ENCODE results near the gene FBN2. TPM values are rescaled to one million over a fixed set of nuclear protein-coding genes. Genes with fewer than 3 reads are reported as not detected.

FBN2 gene
- total RNA-seq, 1 experiment from 2014 or later, result 0.31 TPM

- DNase-seq, result no peak
- TF ChIP-seq, protein P1, sequence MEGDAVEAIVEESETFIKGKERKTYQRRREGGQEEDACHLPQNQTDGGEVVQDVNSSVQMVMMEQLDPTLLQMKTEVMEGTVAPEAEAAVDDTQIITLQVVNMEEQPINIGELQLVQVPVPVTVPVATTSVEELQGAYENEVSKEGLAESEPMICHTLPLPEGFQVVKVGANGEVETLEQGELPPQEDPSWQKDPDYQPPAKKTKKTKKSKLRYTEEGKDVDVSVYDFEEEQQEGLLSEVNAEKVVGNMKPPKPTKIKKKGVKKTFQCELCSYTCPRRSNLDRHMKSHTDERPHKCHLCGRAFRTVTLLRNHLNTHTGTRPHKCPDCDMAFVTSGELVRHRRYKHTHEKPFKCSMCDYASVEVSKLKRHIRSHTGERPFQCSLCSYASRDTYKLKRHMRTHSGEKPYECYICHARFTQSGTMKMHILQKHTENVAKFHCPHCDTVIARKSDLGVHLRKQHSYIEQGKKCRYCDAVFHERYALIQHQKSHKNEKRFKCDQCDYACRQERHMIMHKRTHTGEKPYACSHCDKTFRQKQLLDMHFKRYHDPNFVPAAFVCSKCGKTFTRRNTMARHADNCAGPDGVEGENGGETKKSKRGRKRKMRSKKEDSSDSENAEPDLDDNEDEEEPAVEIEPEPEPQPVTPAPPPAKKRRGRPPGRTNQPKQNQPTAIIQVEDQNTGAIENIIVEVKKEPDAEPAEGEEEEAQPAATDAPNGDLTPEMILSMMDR (IDR thresholded peaks at IDR 0.05; ENCODE audit: unreplicated experiment), result no peak
- no peak overlapping the region for H3K4me3 Mint-ChIP-seq (ENCODE audit: low read depth, unreplicated experiment)
- no peaks in the 10 kb centered on the region for H3K36me3 Mint-ChIP-seq (ENCODE audit: insufficient read depth, unreplicated experiment)
- no TSS peak for BruUV-seq (replicated peaks)
- H3K27me3 Mint-ChIP-seq (ENCODE audit: unreplicated experiment), result no peaks in the 10 kb centered on the region
- no peak overlapping the region for H3K27ac Mint-ChIP-seq (ENCODE audit: unreplicated experiment)
- CTCF ChIA-PET, result no interaction called here
- intact Hi-C loops (cut with micrococcal nuclease; ENCODE audit: unreplicated experiment), result loop anchor here (10.0 kb wide), 1 partner anchor 1548 kb away; no protein-coding TSS in a partner anchor
- peaks cover 9% of the 10 kb centered on the region for H3K4me1 Mint-ChIP-seq (ENCODE audit: low read depth, unreplicated experiment)
- H3K9me3 Mint-ChIP-seq (ENCODE audit: low read depth, unreplicated experiment), result no peaks in the 10 kb centered on the region
Observed at GRCh38 chr5:128216860-128217531, 321.0 kb downstream of the FBN2 start.

DNA sequence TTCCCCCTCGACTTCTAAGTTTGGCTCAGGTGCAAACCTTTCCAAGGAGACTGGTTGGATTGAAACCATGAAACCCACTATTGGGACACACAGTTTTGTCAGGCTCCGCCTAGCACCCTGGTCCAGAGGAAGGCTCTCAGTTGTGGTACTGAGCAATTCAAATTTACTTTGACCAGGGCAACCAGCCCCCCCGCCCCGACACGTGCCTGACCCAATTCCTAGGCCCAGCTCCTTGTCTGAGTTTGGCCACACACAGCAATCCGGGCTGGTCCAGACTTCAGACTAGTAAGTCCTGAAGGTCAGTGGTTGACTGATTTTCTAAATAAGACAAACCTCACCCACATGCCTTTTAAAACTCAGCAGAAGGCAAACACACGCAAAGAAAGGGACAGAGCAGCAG, 321.8 kb downstream of the FBN2 start:
- Mint-ChIP-seq H3K27ac (ENCODE audit: unreplicated experiment) (no peak overlapping the region), H3K4me3 (ENCODE audit: low read depth, unreplicated experiment) (no peak overlapping the region), H3K36me3 (ENCODE audit: insufficient read depth, unreplicated experiment) (no peaks in the 10 kb centered on the region), H3K4me1 (ENCODE audit: low read depth, unreplicated experiment) (peaks cover 9% of the 10 kb centered on the region), H3K9me3 (ENCODE audit: low read depth, unreplicated experiment) (no peaks in the 10 kb centered on the region), H3K27me3 (ENCODE audit: unreplicated experiment) (no peaks in the 10 kb centered on the region)
- TF ChIP-seq, protein P1 (IDR thresholded peaks at IDR 0.05; ENCODE audit: unreplicated experiment), result no peak
- BruUV-seq (replicated peaks), result no TSS peak
- DNase-seq, result no peak
- CTCF ChIA-PET, result no interaction called here
- intact Hi-C loops (cut with micrococcal nuclease; ENCODE audit: unreplicated experiment), result loop anchor here (10.0 kb wide), 1 partner anchor 1549 kb away; no protein-coding TSS in a partner anchor

GRCh38 chr5:128213833-128214232, 324.2 kb downstream of the FBN2 start:
- no TSS peak for BruUV-seq (replicated peaks)
- no peaks in the 10 kb centered on the region for H3K9me3 Mint-ChIP-seq (ENCODE audit: low read depth, unreplicated experiment)
- TF ChIP-seq, protein P1 (IDR thresholded peaks at IDR 0.05; ENCODE audit: unreplicated experiment), result no peak
- H3K27ac Mint-ChIP-seq (ENCODE audit: unreplicated experiment), result peak overlapping the region; percentile 57
- CTCF ChIA-PET, result interaction anchor here (1.0 kb wide), 1 partner anchor 285 kb away, joined by 4 read pairs; no protein-coding TSS in a partner anchor
- no peaks in the 10 kb centered on the region for H3K27me3 Mint-ChIP-seq (ENCODE audit: unreplicated experiment)
- intact Hi-C loops (cut with micrococcal nuclease; ENCODE audit: unreplicated experiment), result loop anchor here (1.0 to 10.0 kb wide), 5 partner anchors 285 to 1551 kb away; no protein-coding TSS in a partner anchor
- H3K36me3 Mint-ChIP-seq (ENCODE audit: insufficient read depth, unreplicated experiment), result peaks cover 14% of the 10 kb centered on the region
- H3K4me3 Mint-ChIP-seq (ENCODE audit: low read depth, unreplicated experiment), result no peak overlapping the region
- peaks cover 9% of the 10 kb centered on the region for H3K4me1 Mint-ChIP-seq (ENCODE audit: low read depth, unreplicated experiment)
- no peak for DNase-seq

GRCh38 chr5:128213340-128213739, 324.7 kb downstream of the FBN2 start:
- Mint-ChIP-seq H3K27me3 (ENCODE audit: unreplicated experiment) (no peaks in the 10 kb centered on the region), H3K9me3 (ENCODE audit: low read depth, unreplicated experiment) (no peaks in the 10 kb centered on the region), H3K27ac (ENCODE audit: unreplicated experiment) (peak overlapping the region; percentile 57), H3K4me3 (ENCODE audit: low read depth, unreplicated experiment) (no peak overlapping the region), H3K36me3 (ENCODE audit: insufficient read depth, unreplicated experiment) (peaks cover 18% of the 10 kb centered on the region), H3K4me1 (ENCODE audit: low read depth, unreplicated experiment) (peaks cover 9% of the 10 kb centered on the region)
- TF ChIP-seq, protein P1 (IDR thresholded peaks at IDR 0.05; ENCODE audit: unreplicated experiment), result peak; percentile 78
- intact Hi-C loops (cut with micrococcal nuclease; ENCODE audit: unreplicated experiment), result loop anchor here (1.0 to 10.0 kb wide), 5 partner anchors 286 to 1551 kb away; no protein-coding TSS in a partner anchor
- DNase-seq, result peak; percentile 75
- CTCF ChIA-PET, result no interaction called here
- no TSS peak for BruUV-seq (replicated peaks)
